IMR-90 (cell line): ENCODE measurements around the gene SSH2. TPM values are rescaled to one million over a fixed set of nuclear protein-coding genes. Genes with fewer than 3 reads are reported as not detected.

Source experiments
- ATAC-seq: fragments of 200-7000 bp; cut with Tn5 transposase; 2 replicates; pipeline ENCODE4 v1.9.1; 2020; ENCODE audit warnings: low read depth, mild to moderate bottlenecking, moderate library complexity
- BruUV-seq: library from RNA; stranded (reverse); fragments of 400-500 nt; replicated peaks from 2 replicates; lab custom pipeline; 2021; lab: Mats Ljungman, UMichigan
- CTCF ChIA-PET: fragments of 300-600 bp; formaldehyde crosslinking; extraction: SDS; loops from one replicate; lab custom pipeline; 2021; ENCODE audit warnings: antibody characterized with exemption; lab: Yijun Ruan, JAX
- POLR2A ChIA-PET: fragments of 300-600 bp; sonication (Branson Sonifier 250); formaldehyde crosslinking; loops from one replicate; lab custom pipeline; 2022; ENCODE audit warnings: antibody characterized with exemption; ENCODE audit not compliant: unreplicated experiment; lab: Charles Lee
- DNase-seq: peaks from one replicate; pipeline ENCODE4 v3.0.0; 2013
- H2AFZ ChIP-seq: replicated peaks from 2 replicates; pipeline ENCODE3; 2013; ENCODE audit warnings: low read length, mild to moderate bottlenecking; ENCODE audit not compliant: poor library complexity
- H2AK5ac ChIP-seq: 2 replicates; pipeline ENCODE4 v1.6.1; 2013; ENCODE audit warnings: low read depth, low read length, inconsistent platforms
- H2AK9ac ChIP-seq: replicated peaks from 2 replicates; pipeline ENCODE3; 2013; ENCODE audit warnings: mild to moderate bottlenecking, low read depth, low read length, moderate library complexity; ENCODE audit not compliant: poor library complexity
- H2BK120ac ChIP-seq: 2 replicates; pipeline ENCODE4 v1.6.1; 2013; ENCODE audit warnings: low read depth, low read length, inconsistent platforms
- H2BK15ac ChIP-seq: 3 replicates; pipeline ENCODE4 v1.6.1; 2013; ENCODE audit warnings: low read depth, low read length, inconsistent platforms
- H2BK20ac ChIP-seq: 2 replicates; pipeline ENCODE4 v1.6.1; 2013; ENCODE audit warnings: low read depth, mild to moderate bottlenecking, inconsistent platforms, low read length, moderate library complexity
- H2BK5ac ChIP-seq: 2 replicates; pipeline ENCODE4 v1.6.1; 2013; ENCODE audit warnings: mild to moderate bottlenecking, low read depth, low read length, inconsistent platforms; ENCODE audit not compliant: poor library complexity, severe bottlenecking
- H3K14ac ChIP-seq: replicated peaks from 2 replicates; pipeline ENCODE4 v1.6.1; 2013; ENCODE audit warnings: low read depth, low read length, inconsistent platforms
- H3K18ac ChIP-seq: 2 replicates; pipeline ENCODE4 v1.6.1; 2013; ENCODE audit warnings: low read depth, low read length, control low read depth
- H3K23ac ChIP-seq: 2 replicates; pipeline ENCODE4 v1.6.1; 2013; ENCODE audit warnings: low read depth, low read length, inconsistent platforms
- H3K27ac ChIP-seq: 2 replicates; pipeline ENCODE4 v1.5.1; 2013; ENCODE audit warnings: mild to moderate bottlenecking, control low read depth, low read length; ENCODE audit not compliant: insufficient read depth
- H3K27me3 ChIP-seq: 2 replicates; pipeline ENCODE4 v1.6.1; 2013; ENCODE audit warnings: low read length; ENCODE audit not compliant: control insufficient read depth, insufficient read depth
- H3K36me3 ChIP-seq: 2 replicates; pipeline ENCODE4 v1.6.1; 2013; ENCODE audit warnings: low read length, mixed read lengths; ENCODE audit not compliant: control insufficient read depth, insufficient read depth
- H3K4ac ChIP-seq: 2 replicates; pipeline ENCODE4 v1.6.1; 2013; ENCODE audit warnings: low read depth, low read length, inconsistent platforms
- H3K4me1 ChIP-seq: 2 replicates; pipeline ENCODE4 v1.6.1; 2013; ENCODE audit warnings: low read length, mixed read lengths; ENCODE audit not compliant: control insufficient read depth, insufficient read depth
- H3K4me2 ChIP-seq: 2 replicates; pipeline ENCODE4 v1.6.1; 2013; ENCODE audit warnings: low read depth, mild to moderate bottlenecking, control low read depth, low read length, moderate library complexity
- H3K4me3 ChIP-seq: 2 replicates; pipeline ENCODE4 v1.5.1; 2013; ENCODE audit warnings: low read depth, mild to moderate bottlenecking, control low read depth, low read length, moderate library complexity; ENCODE audit not compliant: insufficient read depth
- H3K56ac ChIP-seq: 2 replicates; pipeline ENCODE4 v1.6.1; 2013; ENCODE audit warnings: low read length, inconsistent platforms; ENCODE audit not compliant: insufficient read depth; ENCODE audit errors: extremely low read depth
- H3K79me1 ChIP-seq, 2 experiments: 2 replicates each; pipeline ENCODE4 v1.6.1; 2013; ENCODE audit warnings: low read length in 2 of 2, inconsistent platforms in 1 of 2, low read depth in 1 of 2
- H3K9ac ChIP-seq: 2 replicates; pipeline ENCODE4 v1.6.1; 2013; ENCODE audit warnings: low read depth, low read length, control low read depth
- H3K9me1 ChIP-seq: 2 replicates; pipeline ENCODE4 v1.6.1; 2013; ENCODE audit warnings: low read length, inconsistent platforms; ENCODE audit not compliant: insufficient read depth
- H3K9me3 ChIP-seq: 2 replicates; pipeline ENCODE4 v1.6.1; 2013; ENCODE audit warnings: low read length; ENCODE audit not compliant: control insufficient read depth, insufficient read depth
- H4K20me1 ChIP-seq: 2 replicates; pipeline ENCODE4 v1.6.1; 2013; ENCODE audit warnings: low read length, inconsistent platforms; ENCODE audit not compliant: insufficient read depth
- H4K5ac ChIP-seq: 2 replicates; pipeline ENCODE4 v1.6.1; 2013; ENCODE audit warnings: mild to moderate bottlenecking, low read depth, low read length, control low read depth
- H4K8ac ChIP-seq, 2 experiments: 2 replicates each; pipeline ENCODE4 v1.6.1; 2013; ENCODE audit warnings: low read depth in 2 of 2, low read length in 2 of 2, control low read depth in 1 of 2, inconsistent platforms in 1 of 2
- H4K91ac ChIP-seq: 2 replicates; pipeline ENCODE4 v1.6.1; 2013; ENCODE audit warnings: low read depth, low read length, inconsistent platforms; ENCODE audit not compliant: insufficient read depth
- MXI1 ChIP-seq: IDR thresholded peaks from 2 replicates; pipeline ENCODE4 v1.6.1; 2012; ENCODE audit warnings: low read depth, mild to moderate bottlenecking, low read length, moderate library complexity, borderline replicate concordance
- POLR2A ChIP-seq: IDR thresholded peaks from 2 replicates; pipeline ENCODE4 v1.6.1; 2012; ENCODE audit warnings: mild to moderate bottlenecking, low read depth, low read length
- RAD21 ChIP-seq: IDR thresholded peaks from 2 replicates; pipeline ENCODE4 v1.6.1; 2012; ENCODE audit warnings: low read length, improper control_type of control experiment
- RCOR1 ChIP-seq: IDR thresholded peaks from 2 replicates; pipeline ENCODE4 v1.6.1; 2012; ENCODE audit warnings: mild to moderate bottlenecking, low read length, improper control_type of control experiment; ENCODE audit not compliant: insufficient replicate concordance
- RFX5 ChIP-seq: IDR thresholded peaks from 2 replicates; pipeline ENCODE4 v1.8.0; 2012; ENCODE audit warnings: low read depth, mild to moderate bottlenecking, low read length, moderate library complexity
- WGBS, 2 experiments: methylation state at CpG; one replicate each; pipeline versions ENCODE4 v1.1.5 to v1.1.7; 2013; ENCODE audit warnings: missing lambda C conversion rate in 2 of 2; ENCODE audit not compliant: insufficient read length in 1 of 2; ENCODE audit errors: extremely low coverage in 2 of 2; 5-methylcytosine and 5-hydroxymethylcytosine counted together
- dilution Hi-C: fragments of 300-500 bp; cut with HindIII; formaldehyde crosslinking; loops from one replicate; pipeline ENCODE4 v1.14.3; 2018; ENCODE audit warnings: low sequenced_read_pairs; ENCODE audit not compliant: unreplicated experiment
- in situ Hi-C: fragments of 300-500 bp; cut with MboI; formaldehyde crosslinking; loops from 3 replicates; pipeline ENCODE4 v1.14.3; 2019; ENCODE audit warnings: low sequenced_read_pairs, inconsistent platforms, mixed read lengths
- intact Hi-C: fragments of 100-400 bp; cut with micrococcal nuclease; formaldehyde crosslinking; loops from 2 replicates; pipeline ENCODE4 v1.10.0; 2022
- polyA plus RNA-seq, 3 experiments: library from polyadenylated mRNA; depleted of rRNA; stranded (reverse); fragments of >200 nt; gene quantifications; 2 replicates each; pipeline ENCODE4 v1.2.3, GENCODE V29; 2012; ENCODE audit warnings: low replicate concordance in 1 of 3
- total RNA-seq: library from RNA; depleted of rRNA; stranded (reverse); fragments of >200 nt; gene quantifications from 2 replicates; pipeline ENCODE4 v1.2.3, GENCODE V29; 2012
- TF ChIP-seq, protein P1 (sequence below): fragments of 150-350 bp; IDR thresholded peaks from 2 replicates; pipeline ENCODE4 v1.6.1; 2017; ENCODE audit warnings: mild to moderate bottlenecking, antibody characterized with exemption, low read length, low read depth
- TF ChIP-seq, protein P2 (sequence below): fragments of 150-350 bp; IDR thresholded peaks from 2 replicates; pipeline ENCODE4 v1.6.1; 2016; ENCODE audit warnings: low read depth, mild to moderate bottlenecking, low read length, moderate library complexity, borderline replicate concordance

SSH2 gene
- total and polyA plus RNA-seq, 2 of the 4 experiments (the other 2 are of a cell fraction) = 9.3 TPM

DNA sequence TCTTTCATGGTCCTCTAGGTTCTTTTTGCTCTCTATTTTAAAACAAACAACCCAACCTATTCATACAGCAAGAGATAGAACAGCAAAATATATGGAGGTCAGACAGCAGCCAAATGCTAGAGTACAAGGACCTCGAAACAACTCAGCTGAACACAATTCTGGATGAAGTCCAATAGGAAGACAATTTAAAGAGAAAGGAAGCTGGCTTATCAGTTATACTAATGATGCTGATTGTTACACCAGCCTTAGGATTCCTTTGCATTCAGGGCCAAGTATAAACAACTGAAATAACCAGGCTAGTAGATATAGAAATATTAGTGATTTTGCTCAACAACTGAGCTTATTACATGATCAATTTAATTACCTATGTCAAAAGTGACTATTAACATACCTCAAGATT lies 2.5 kb downstream of the SSH2 start:
- H3K36me3 ChIP-seq = no peaks in the 10 kb centered on the region
- no peaks in the 10 kb centered on the region for H3K27me3 ChIP-seq
- no peak overlapping the region for H2AK9ac ChIP-seq
- H2BK120ac ChIP-seq = no peak overlapping the region
- no peak overlapping the region for H3K23ac ChIP-seq
- no peaks in the 10 kb centered on the region for H3K9me1 ChIP-seq
- no CpG with 5 or more reads among the region's 1 CpG for WGBS, 2 experiments
- H4K91ac ChIP-seq = no peak overlapping the region
- peaks cover 2% of the 10 kb centered on the region for H3K4me1 ChIP-seq
- in situ Hi-C loops (loop anchor here (5.0 kb wide), 1 partner anchor 75 kb away; no protein-coding TSS in a partner anchor), dilution Hi-C loops (no loop called here), intact Hi-C loops (no loop called here)
- DNase-seq (no peak), ATAC-seq (no peak)
- no peak overlapping the region for H3K4ac ChIP-seq
- no peak overlapping the region for H2AFZ ChIP-seq
- ChIA-PET CTCF (no interaction called here), POLR2A (no interaction called here)
- no peak overlapping the region for H2BK15ac ChIP-seq
- H2BK20ac ChIP-seq = no peak overlapping the region
- H3K56ac ChIP-seq = no peak overlapping the region
- TF ChIP-seq, protein P1, sequence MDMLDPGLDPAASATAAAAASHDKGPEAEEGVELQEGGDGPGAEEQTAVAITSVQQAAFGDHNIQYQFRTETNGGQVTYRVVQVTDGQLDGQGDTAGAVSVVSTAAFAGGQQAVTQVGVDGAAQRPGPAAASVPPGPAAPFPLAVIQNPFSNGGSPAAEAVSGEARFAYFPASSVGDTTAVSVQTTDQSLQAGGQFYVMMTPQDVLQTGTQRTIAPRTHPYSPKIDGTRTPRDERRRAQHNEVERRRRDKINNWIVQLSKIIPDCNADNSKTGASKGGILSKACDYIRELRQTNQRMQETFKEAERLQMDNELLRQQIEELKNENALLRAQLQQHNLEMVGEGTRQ = no peak
- TF ChIP-seq RFX5 (no peak), MXI1 (no peak), RCOR1 (no peak), RAD21 (no peak), POLR2A (no peak)
- TF ChIP-seq, protein P2, sequence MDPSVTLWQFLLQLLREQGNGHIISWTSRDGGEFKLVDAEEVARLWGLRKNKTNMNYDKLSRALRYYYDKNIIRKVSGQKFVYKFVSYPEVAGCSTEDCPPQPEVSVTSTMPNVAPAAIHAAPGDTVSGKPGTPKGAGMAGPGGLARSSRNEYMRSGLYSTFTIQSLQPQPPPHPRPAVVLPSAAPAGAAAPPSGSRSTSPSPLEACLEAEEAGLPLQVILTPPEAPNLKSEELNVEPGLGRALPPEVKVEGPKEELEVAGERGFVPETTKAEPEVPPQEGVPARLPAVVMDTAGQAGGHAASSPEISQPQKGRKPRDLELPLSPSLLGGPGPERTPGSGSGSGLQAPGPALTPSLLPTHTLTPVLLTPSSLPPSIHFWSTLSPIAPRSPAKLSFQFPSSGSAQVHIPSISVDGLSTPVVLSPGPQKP = no peak
- no peak overlapping the region for H2AK5ac ChIP-seq
- no peak overlapping the region for H2BK5ac ChIP-seq
- H4K5ac ChIP-seq = no peak overlapping the region
- H3K79me1 ChIP-seq = peaks cover 4 to 57% of the 10 kb centered on the region in 2 experiments; a peak in 3 of 4 replicates
- H3K9me3 ChIP-seq = no peaks in the 10 kb centered on the region
- H4K8ac ChIP-seq = no peak overlapping the region
- no peak overlapping the region for H3K14ac ChIP-seq
- no peak overlapping the region for H3K9ac ChIP-seq
- peak overlapping the region; percentile 17; the same call in 1 of the 2 replicates for H3K4me2 ChIP-seq
- no TSS peak for BruUV-seq
- no peak overlapping the region for H3K27ac ChIP-seq
- no peak overlapping the region for H3K4me3 ChIP-seq
- H4K20me1 ChIP-seq = peaks cover 6% of the 10 kb centered on the region; the same call in 1 of the 2 replicates
- no peak overlapping the region for H3K18ac ChIP-seq
